Breast epithelium (tissue), 3 donors: ENCODE data around the gene KCNG2.

Source experiments
- POLR2AphosphoS5 ChIP-seq, 3 donors: sonication (generic); formaldehyde crosslinking; IDR thresholded peaks; one replicate each; pipeline ENCODE4 v1.6.1; 2017; ENCODE audit warnings: antibody characterized with exemption in 3 of 3
- TF ChIP-seq, protein P1 (sequence below), 3 donors: fragments of 450-650 bp; IDR thresholded peaks; one replicate each; pipeline ENCODE4 v1.5.1; 2016 to 2017; ENCODE audit warnings: antibody characterized with exemption in 3 of 3, mild to moderate bottlenecking in 3 of 3, moderate library complexity in 3 of 3

DNA sequence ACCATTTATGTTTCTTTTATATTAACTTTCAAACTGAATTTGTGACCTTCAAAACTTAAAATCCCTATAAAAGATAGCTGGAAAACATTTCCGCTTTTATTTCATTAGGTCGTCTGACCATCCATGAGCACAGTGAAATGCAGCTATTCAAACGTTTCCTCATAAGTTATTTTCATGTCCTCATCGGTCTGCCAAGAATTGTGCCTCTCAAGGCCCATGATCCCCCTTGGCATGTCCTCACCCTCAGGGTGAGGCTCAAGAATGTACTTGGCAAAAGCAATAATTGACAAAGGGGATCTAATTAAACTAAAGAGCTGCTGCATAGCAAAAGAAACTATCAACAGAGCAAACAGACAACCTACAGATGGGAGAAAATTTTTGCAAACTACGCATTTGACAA lies 141.4 kb downstream of the KCNG2 start:
- TF ChIP-seq, protein P1, sequence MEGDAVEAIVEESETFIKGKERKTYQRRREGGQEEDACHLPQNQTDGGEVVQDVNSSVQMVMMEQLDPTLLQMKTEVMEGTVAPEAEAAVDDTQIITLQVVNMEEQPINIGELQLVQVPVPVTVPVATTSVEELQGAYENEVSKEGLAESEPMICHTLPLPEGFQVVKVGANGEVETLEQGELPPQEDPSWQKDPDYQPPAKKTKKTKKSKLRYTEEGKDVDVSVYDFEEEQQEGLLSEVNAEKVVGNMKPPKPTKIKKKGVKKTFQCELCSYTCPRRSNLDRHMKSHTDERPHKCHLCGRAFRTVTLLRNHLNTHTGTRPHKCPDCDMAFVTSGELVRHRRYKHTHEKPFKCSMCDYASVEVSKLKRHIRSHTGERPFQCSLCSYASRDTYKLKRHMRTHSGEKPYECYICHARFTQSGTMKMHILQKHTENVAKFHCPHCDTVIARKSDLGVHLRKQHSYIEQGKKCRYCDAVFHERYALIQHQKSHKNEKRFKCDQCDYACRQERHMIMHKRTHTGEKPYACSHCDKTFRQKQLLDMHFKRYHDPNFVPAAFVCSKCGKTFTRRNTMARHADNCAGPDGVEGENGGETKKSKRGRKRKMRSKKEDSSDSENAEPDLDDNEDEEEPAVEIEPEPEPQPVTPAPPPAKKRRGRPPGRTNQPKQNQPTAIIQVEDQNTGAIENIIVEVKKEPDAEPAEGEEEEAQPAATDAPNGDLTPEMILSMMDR (IDR thresholded peaks at IDR 0.05): no peak
- peak in 2 of 3 donors; percentile 39 to 67 for TF ChIP-seq POLR2AphosphoS5 (IDR thresholded peaks at IDR 0.05)
